Putamen (tissue), 1 donor: ENCODE results near the gene SLC19A1.

Experiments
- DNase-seq: peaks from one replicate; pipeline ENCODE4 v3.0.0-alpha.2; 2016; ENCODE audit warnings: low spot score

Gene SLC19A1

DNA sequence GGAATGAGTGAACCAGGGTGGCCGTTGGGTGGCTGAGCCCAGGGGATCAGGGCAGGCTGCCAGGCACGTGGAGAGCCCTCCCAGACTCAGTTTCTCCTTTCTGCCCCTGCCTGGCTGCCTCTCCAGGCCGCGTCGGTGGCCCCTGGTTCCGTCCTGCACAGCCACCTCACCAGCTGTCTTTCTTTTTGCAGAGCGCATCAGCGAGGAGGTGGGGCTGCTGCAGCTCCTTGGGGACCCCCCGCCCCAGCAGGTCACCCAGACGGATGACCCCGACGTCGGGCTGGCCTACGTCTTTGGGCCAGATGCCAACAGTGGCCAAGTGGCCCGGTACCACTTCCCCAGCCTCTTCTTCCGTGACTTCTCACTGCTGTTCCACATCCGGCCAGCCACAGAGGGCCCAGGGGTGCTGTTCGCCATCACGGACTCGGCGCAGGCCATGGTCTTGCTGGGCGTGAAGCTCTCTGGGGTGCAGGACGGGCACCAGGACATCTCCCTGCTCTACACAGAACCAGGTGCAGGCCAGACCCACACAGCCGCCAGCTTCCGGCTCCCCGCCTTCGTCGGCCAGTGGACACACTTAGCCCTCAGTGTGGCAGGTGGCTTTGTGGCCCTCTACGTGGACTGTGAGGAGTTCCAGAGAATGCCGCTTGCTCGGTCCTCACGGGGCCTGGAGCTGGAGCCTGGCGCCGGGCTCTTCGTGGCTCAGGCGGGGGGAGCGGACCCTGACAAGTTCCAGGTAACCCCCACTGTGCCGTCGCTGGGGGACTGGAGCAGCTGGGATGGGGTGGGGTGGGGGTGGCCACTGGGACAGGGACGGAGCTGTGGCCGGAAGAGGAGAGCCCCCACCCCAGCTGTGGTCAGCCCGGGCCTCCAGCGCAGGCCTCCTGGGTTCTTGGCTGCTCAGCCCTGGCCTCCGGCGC lies 73.9 kb downstream of the SLC19A1 start:
- no peak for DNase-seq

GRCh38 chr21:45467221-45467779 lies 74.9 kb downstream of the SLC19A1 start:
- DNase-seq: no peak

GRCh38 chr21:45466330-45467220 lies 75.7 kb downstream of the SLC19A1 start:
- no peak for DNase-seq

- DNase-seq: no peak
These were observed 76.5 kb downstream of the SLC19A1 start for GRCh38 chr21:45465611-45466329.

GRCh38 chr21:45465105-45465504 lies 77.1 kb downstream of the SLC19A1 start:
- no peak for DNase-seq

GRCh38 chr21:45464309-45464708 lies 77.9 kb downstream of the SLC19A1 start:
- no peak for DNase-seq

DNA sequence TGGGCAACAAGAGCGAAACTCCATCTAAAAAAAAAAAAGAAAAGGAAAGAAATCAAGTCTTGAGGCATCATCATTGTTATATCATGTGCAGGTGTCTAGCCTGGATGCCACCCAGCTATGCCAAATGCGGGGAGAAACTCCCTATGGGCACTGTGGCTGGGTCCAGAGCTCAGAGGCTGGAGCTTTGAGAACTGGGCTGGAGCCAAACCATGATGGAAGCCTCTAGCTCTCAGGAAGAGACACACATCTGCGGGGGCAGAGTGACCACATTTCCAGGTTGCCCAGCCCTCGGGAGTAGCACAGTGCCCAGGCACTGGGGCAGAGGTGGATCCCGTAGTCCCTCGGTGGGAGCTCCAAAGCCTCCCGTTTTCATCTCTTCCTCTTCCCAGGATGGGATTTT lies 78.4 kb downstream of the SLC19A1 start:
- no peak for DNase-seq

GRCh38 chr21:45461806-45462341 lies 80.4 kb downstream of the SLC19A1 start:
- no peak for DNase-seq

DNA sequence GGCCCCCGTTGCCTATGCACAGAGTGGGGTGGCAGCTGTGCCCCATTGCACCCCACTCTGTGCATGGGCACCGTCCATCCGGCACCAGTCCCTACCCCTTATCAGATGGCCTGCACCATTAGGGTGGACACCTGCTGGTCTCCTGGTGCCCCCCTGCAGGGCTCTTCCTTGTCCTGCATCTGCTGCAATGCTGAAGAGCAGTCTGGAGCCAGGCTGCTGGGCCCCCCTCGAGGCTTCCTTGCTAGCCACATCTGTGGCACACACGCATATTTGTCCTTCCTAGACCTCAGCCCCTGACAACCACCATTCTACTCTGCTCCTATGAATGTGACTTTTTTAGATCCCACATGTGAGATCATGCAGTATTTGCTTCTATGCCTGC lies 80.9 kb downstream of the SLC19A1 start:
- DNase-seq: no peak

- no peak for DNase-seq
These were observed 81.5 kb downstream of the SLC19A1 start for GRCh38 chr21:45460611-45461368.

GRCh38 chr21:45460011-45460565 lies 82.2 kb downstream of the SLC19A1 start:
- no peak for DNase-seq

DNA sequence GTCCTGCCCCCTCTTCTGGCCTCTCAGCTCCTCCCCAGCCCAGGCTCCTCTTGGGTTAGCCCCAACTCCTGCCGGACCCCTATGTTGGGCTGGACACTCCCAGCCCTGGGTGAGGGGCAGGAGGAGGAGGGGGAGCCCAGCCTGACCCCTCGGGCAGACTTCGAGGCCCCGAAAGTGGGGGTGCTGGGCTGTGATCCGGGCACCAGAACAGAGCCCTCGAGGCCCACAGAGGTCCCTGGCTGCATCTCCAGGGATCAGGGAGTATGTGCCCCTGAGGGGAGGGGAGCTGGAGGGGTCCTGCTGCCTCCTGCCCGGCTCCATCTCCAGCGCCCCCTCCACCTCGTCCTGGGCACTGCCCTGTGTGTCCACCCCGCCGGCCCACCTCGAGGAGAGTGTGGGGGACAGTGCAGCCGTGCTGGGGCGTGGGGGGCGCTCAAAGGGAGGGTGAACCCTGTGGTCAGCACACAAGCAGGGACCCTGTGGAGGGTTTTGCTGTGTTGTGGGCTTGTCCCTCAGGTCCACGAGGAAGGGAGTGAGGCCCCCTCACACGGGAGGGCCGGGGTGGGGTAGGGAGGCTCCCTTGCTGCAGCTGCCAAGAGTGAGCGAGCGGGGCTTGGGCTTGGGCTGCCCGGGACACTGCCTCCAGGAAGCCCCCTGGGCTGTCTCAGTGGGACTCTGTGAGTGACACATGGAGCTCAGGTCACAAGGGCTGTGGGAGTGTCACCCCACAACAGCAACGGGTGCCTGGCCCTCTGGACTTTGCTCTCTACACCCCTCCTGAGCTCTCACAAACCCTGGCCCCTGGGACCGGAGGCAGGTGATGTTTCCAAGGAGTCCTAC lies 82.8 kb downstream of the SLC19A1 start:
- DNase-seq: no peak

- DNase-seq: no peak
These were observed 83.7 kb downstream of the SLC19A1 start for GRCh38 chr21:45458281-45459170.

- DNase-seq: no peak
These were observed 84.4 kb downstream of the SLC19A1 start for GRCh38 chr21:45457832-45458172.

GRCh38 chr21:45457161-45457831 lies 84.9 kb downstream of the SLC19A1 start:
- DNase-seq: no peak

DNA sequence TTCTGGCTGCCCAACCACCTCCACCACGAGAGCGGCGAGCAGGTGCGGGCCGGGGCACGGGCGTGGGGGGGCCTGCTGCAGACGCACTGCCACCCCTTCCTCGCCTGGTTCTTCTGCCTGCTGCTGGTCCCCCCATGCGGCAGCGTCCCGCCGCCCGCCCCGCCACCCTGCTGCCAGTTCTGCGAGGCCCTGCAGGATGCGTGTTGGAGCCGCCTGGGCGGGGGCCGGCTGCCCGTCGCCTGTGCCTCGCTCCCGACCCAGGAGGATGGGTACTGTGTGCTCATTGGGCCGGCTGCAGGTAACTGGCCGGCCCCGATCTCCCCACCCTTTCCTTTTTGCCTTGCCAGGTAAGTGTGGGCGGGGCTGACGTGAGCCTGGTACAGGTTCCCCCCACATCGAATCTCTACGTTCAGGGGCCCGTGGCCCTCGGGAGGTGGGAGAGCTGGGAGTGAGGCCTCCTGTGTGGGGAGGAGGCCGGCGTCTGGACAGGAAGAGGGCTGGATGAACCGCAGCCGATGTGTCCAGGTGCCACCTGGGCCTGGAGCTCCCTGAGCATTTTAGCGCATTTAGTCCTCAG lies 85.6 kb downstream of the SLC19A1 start:
- no peak for DNase-seq

DNA sequence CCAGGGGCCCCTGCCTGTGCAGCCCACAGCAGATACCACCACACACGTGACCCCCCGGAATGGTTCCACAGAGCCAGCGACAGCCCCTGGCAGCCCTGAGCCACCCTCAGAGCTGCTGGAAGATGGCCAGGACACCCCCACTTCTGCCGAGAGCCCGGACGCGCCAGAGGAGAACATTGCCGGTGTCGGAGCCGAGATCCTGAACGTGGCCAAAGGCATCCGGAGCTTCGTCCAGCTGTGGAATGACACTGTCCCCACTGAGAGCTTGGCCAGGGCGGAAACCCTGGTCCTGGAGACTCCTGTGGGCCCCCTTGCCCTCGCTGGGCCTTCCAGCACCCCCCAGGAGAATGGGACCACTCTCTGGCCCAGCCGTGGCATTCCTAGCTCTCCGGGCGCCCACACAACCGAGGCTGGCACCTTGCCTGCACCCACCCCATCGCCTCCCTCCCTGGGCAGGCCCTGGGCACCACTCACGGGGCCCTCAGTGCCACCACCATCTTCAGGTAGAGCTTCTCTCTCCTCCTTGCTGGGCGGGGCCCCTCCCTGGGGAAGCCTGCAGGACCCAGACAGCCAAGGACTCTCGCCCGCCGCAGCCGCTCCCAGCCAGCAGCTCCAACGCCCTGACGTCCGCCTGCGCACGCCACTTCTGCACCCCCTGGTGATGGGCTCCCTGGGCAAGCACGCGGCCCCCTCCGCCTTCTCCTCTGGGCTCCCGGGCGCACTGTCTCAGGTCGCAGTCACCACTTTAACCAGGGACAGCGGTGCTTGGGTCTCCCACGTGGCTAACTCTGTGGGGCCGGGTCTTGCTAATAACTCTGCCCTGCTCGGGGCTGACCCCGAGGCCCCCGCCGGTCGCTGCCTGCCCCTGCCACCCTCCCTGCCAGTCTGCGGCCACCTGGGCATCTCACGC lies 86.3 kb downstream of the SLC19A1 start:
- DNase-seq: no peak
